ENCODE data around the gene AJAP1.

AJAP1 gene

GRCh38 chr1:4743978-4744750 lies 89.8 kb downstream of the AJAP1 start:
- DNase-seq = no peak

- DNase-seq = no peak
Observed at GRCh38 chr1:4745560-4745959, 91.2 kb downstream of the AJAP1 start.

- DNase-seq = no peak
Observed at GRCh38 chr1:4749406-4749805, 95.0 kb downstream of the AJAP1 start.

GRCh38 chr1:4750177-4750576 lies 95.8 kb downstream of the AJAP1 start:
- no peak for DNase-seq

- no peak for DNase-seq
Observed at GRCh38 chr1:4752059-4752458, 97.7 kb downstream of the AJAP1 start.

GRCh38 chr1:4754816-4755215 lies 100.4 kb downstream of the AJAP1 start:
- no peak for DNase-seq

- no peak for DNase-seq
Observed at GRCh38 chr1:4755301-4755845, 101.0 kb downstream of the AJAP1 start.

- DNase-seq = no peak
Observed at GRCh38 chr1:4755864-4756504, 101.6 kb downstream of the AJAP1 start.

- DNase-seq = no peak
Observed at GRCh38 chr1:4756851-4757580, 102.6 kb downstream of the AJAP1 start.

GRCh38 chr1:4759671-4760070 lies 105.3 kb downstream of the AJAP1 start:
- no peak for DNase-seq

- no peak for DNase-seq
Observed at GRCh38 chr1:4760088-4760487, 105.7 kb downstream of the AJAP1 start.

GRCh38 chr1:4761324-4761723 lies 106.9 kb downstream of the AJAP1 start:
- no peak for DNase-seq

- DNase-seq = no peak
Observed at GRCh38 chr1:4762146-4762545, 107.7 kb downstream of the AJAP1 start.

GRCh38 chr1:4767308-4767707 lies 112.9 kb downstream of the AJAP1 start:
- DNase-seq = no peak

- no peak for DNase-seq
Observed at GRCh38 chr1:4768553-4768952, 114.1 kb downstream of the AJAP1 start.

GRCh38 chr1:4769516-4770280 lies 115.3 kb downstream of the AJAP1 start:
- no peak for DNase-seq

- no peak for DNase-seq
Observed at GRCh38 chr1:4770713-4771112, 116.3 kb downstream of the AJAP1 start.

GRCh38 chr1:4771267-4771666 lies 116.9 kb downstream of the AJAP1 start:
- DNase-seq = no peak

- DNase-seq = no peak
Observed at GRCh38 chr1:4771721-4772120, 117.3 kb downstream of the AJAP1 start.

GRCh38 chr1:4772294-4773010 lies 118.0 kb downstream of the AJAP1 start:
- no peak for DNase-seq

GRCh38 chr1:4773226-4773625 lies 118.8 kb downstream of the AJAP1 start:
- DNase-seq = no peak

GRCh38 chr1:4775506-4775905 lies 121.1 kb downstream of the AJAP1 start:
- DNase-seq = no peak
